SK-N-MC (cell line): ENCODE data around the gene NKIRAS1.

Experiments
- EZH2 ChIP-seq: fragments of 200-600 bp; sonication (generic); IDR thresholded peaks from one replicate; pipeline ENCODE4 v1.6.1; 2017; ENCODE audit warnings: antibody characterized with exemption
- FOXP2 ChIP-seq: optimal IDR thresholded peaks from 2 replicates; pipeline ENCODE3; 2011; ENCODE audit warnings: mild to moderate bottlenecking, moderate library complexity; ENCODE audit not compliant: insufficient read depth; ENCODE audit errors: extremely low read length, control extremely low read depth

- no peak for TF ChIP-seq EZH2
- no peak for TF ChIP-seq FOXP2
Observed at GRCh38 chr3:23865595-23866396, 51.0 kb downstream of the NKIRAS1 start.
